ENCODE results near the gene CLIP3.

- TF ChIP-seq, protein P1, sequence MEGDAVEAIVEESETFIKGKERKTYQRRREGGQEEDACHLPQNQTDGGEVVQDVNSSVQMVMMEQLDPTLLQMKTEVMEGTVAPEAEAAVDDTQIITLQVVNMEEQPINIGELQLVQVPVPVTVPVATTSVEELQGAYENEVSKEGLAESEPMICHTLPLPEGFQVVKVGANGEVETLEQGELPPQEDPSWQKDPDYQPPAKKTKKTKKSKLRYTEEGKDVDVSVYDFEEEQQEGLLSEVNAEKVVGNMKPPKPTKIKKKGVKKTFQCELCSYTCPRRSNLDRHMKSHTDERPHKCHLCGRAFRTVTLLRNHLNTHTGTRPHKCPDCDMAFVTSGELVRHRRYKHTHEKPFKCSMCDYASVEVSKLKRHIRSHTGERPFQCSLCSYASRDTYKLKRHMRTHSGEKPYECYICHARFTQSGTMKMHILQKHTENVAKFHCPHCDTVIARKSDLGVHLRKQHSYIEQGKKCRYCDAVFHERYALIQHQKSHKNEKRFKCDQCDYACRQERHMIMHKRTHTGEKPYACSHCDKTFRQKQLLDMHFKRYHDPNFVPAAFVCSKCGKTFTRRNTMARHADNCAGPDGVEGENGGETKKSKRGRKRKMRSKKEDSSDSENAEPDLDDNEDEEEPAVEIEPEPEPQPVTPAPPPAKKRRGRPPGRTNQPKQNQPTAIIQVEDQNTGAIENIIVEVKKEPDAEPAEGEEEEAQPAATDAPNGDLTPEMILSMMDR (IDR thresholded peaks at IDR 0.05) = no peak
- TF ChIP-seq POLR2A (IDR thresholded peaks at IDR 0.05) (no peak), EP300 (IDR thresholded peaks at IDR 0.05) (no peak)
These were observed 11.3 kb upstream of the CLIP3 start for GRCh38 chr19:36043952-36044351.

Data from suprapubic skin (tissue), 3 donors.